Subcutaneous abdominal adipose tissue (tissue), 5 donors: ENCODE data around the gene FECH.
"Not testable (repeated sequence)": the region's sequence is repeated elsewhere in the genome, so short reads cannot be mapped to it uniquely, and the experiment has no call there.

ENCODE experiments used
- H3K27ac ChIP-seq: one replicate; pipeline ENCODE4 v1.7.0; 2013; ENCODE audit warnings: low read depth, mild to moderate bottlenecking, inconsistent platforms, low read length, moderate library complexity
- H3K27me3 ChIP-seq, 5 donors: one replicate each; pipeline ENCODE4 v1.7.0; 2013; ENCODE audit warnings: low read length in 5 of 5, inconsistent platforms in 1 of 5; ENCODE audit not compliant: control insufficient read depth in 5 of 5, insufficient read depth in 4 of 5
- H3K36me3 ChIP-seq, 5 donors: one replicate each; pipeline ENCODE4 v1.7.0; 2013; ENCODE audit warnings: low read length in 5 of 5; ENCODE audit not compliant: control insufficient read depth in 5 of 5, insufficient read depth in 5 of 5
- H3K4me1 ChIP-seq, 5 donors: one replicate each; pipeline ENCODE4 v1.7.0; 2013; ENCODE audit warnings: low read length in 5 of 5, mild to moderate bottlenecking in 3 of 5, moderate library complexity in 1 of 5; ENCODE audit not compliant: control insufficient read depth in 5 of 5, insufficient read depth in 5 of 5
- H3K4me3 ChIP-seq, 5 donors: one replicate each; pipeline ENCODE4 v1.7.0; 2013; ENCODE audit warnings: low read length in 5 of 5, low read depth in 1 of 5
- H3K9ac ChIP-seq, 5 donors: one replicate each; pipeline ENCODE4 v1.7.0; 2013; ENCODE audit warnings: low read length in 5 of 5, mild to moderate bottlenecking in 4 of 5, moderate library complexity in 3 of 5
- H3K9me3 ChIP-seq, 5 donors: one replicate each; pipeline ENCODE4 v1.7.0; 2013; ENCODE audit warnings: low read length in 5 of 5; ENCODE audit not compliant: control insufficient read depth in 5 of 5
- donor health status: healthy.
- donor health status: healthy.
- donor health status: healthy.
- donor health status: healthy.
- donor health status: healthy.

The FECH gene

DNA sequence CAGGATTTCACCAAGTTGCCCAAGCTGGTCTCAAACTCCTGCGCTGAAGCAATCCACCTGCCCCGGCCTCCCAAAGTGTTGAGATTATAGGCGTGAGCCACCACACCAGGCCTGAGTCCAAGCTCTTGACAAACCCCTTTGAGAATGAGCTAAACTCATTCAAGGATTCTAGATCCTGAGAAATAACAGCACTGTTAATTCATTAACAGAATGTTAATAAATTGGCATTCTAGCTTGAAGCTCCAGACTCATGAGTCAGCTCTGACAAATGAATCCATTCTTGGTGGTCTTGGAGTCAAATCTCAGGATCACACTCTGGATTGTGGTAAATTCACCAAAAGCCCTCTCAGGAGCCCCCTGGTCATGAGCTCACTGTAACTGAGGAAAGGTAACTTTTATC is 33.4 kb upstream of the FECH start:
- Histone ChIP-seq H3K27ac (no peak overlapping the region), H3K4me1 (peaks cover 0 to 19% (median 14%) of the 10 kb centered on the region in 5 donors), H3K4me3 (no peak overlapping the region), H3K9ac (peak overlapping the region in 2 of 5 donors; percentile 26 to 84), H3K36me3 (peaks cover 3 to 21% (median 11%) of the 10 kb centered on the region in 5 donors), H3K27me3 (no peaks in the 10 kb centered on the region), H3K9me3 (no peaks in the 10 kb centered on the region)

DNA sequence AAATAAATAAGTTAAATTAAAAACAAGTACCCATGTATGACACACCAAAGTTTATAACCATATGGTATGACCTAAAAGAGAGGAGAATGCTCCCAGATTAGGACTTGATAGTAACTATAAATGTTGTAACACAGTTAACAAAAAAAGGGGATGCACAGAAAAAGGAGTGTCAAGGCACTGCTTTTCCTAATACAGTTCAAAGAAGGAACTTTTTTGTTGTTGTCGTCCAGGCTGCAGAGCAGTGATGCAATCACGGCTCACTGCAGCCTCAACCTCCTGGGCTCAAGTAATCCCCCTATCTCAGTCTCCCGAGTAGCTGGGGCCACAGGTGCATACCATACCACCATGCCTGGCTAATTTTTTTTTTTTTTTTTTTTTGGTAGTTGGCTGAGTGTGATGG is 32.4 kb upstream of the FECH start:
- Histone ChIP-seq H3K9me3 (no peaks in the 10 kb centered on the region), H3K27ac (no peak overlapping the region), H3K9ac (no peak overlapping the region), H3K4me3 (no peak overlapping the region), H3K4me1 (peaks cover 0 to 19% (median 14%) of the 10 kb centered on the region in 5 donors), H3K27me3 (no peaks in the 10 kb centered on the region), H3K36me3 (peaks cover 8 to 29% (median 18%) of the 10 kb centered on the region in 5 donors)

DNA sequence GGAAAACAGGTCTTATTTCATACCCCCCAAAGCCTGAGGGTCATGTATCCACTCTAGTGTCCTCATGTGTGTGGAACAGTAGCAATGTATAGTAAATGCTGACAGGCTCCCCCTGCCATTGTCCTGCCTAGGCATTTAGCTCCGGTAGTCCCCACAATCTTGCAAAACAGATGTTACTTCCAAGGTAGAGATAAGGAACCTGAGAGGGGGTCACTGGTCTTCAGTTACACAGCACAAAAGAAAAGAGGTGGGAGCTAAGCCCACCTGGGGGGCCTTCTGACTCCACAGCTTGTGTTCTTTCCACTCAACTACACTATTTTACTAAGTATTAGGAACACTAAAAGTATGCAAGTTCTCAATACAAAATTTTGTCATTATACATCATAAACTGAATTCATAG is 17.4 kb upstream of the FECH start:
- no peak overlapping the region for H3K4me3 ChIP-seq
- no peak overlapping the region for H3K27ac ChIP-seq
- H3K4me1 ChIP-seq = no peaks in the 10 kb centered on the region
- H3K27me3 ChIP-seq = no peaks in the 10 kb centered on the region
- no peak overlapping the region for H3K9ac ChIP-seq
- H3K9me3 ChIP-seq = no peaks in the 10 kb centered on the region
- peaks cover 50 to 92% (median 83%) of the 10 kb centered on the region in 5 donors for H3K36me3 ChIP-seq

DNA sequence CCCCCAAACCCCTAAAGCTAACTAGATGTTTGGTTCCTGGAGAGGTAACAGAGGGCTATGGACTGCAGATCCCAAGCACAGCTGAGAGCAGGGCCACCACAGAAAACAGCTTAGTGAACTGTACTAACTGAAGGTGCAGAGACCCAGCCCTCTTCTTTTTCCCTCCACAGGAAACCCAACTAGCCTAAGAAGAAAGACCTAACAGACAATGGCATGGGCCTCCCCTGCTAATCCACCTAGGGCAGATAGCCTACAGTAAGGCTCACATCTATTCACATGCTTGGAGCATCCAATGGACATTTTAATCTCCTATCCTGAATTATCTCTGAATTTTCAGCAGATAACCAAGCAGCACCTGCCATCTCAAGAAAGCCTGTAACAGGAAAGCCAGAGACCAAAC is 8.8 kb upstream of the FECH start:
- peaks cover 0 to 4% (median 2%) of the 10 kb centered on the region in 5 donors for H3K9me3 ChIP-seq
- no peaks in the 10 kb centered on the region for H3K27me3 ChIP-seq
- no peak overlapping the region for H3K9ac ChIP-seq
- H3K4me3 ChIP-seq = no peak overlapping the region
- H3K27ac ChIP-seq = no peak overlapping the region
- H3K4me1 ChIP-seq = peaks cover 0 to 4% (median 0%) of the 10 kb centered on the region in 5 donors
- peaks cover under 1 to 23% (median 18%) of the 10 kb centered on the region in 5 donors for H3K36me3 ChIP-seq

DNA sequence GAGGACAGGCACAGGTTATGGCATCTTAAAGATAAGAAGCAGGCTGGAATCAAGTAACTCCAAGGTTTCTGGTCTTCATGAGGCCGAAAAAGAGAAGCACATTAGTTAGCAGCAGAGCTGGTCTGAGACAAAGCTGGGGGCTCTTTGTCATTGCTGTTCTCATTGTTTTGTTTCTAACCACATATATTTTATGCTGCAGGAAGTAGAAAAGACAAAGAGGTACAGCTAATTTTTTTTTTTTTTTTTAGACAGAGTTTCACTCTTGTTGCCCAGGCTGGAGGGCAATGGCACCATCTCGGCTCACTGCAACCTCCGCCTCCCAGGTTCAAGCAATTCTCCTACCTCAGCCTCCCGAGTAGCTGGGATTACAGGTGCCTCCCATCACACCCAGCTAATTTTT is 6.2 kb upstream of the FECH start:
- not testable (repeated sequence) for H3K4me3 ChIP-seq, H3K27me3 ChIP-seq, H3K9ac ChIP-seq, H3K27ac ChIP-seq, H3K4me1 ChIP-seq, H3K36me3 ChIP-seq, H3K9me3 ChIP-seq

DNA sequence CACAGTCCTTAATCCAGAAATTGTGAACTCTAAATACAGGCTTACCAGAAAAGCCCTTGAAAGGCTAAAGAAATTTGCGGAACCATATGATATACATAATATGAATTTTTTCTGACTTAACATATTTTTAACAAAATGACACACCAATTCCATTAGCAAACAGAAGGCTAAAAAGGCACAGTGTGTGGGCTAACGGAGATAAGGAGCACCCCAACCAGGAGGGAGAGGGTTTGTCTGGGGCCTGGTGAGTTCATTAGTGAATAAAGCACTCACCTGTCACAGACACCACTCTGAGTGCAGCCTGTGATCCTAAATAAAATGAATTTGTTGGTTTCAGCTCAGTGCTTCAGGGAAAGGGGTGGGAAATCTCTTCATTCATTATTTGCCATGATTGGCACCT is 2.7 kb upstream of the FECH start:
- H3K27ac ChIP-seq = no peak overlapping the region
- H3K4me1 ChIP-seq = peaks cover 5 to 19% (median 18%) of the 10 kb centered on the region in 5 donors
- no peak overlapping the region for H3K4me3 ChIP-seq
- no peaks in the 10 kb centered on the region for H3K27me3 ChIP-seq
- H3K36me3 ChIP-seq = peaks cover 0 to 4% (median 0%) of the 10 kb centered on the region in 5 donors
- H3K9me3 ChIP-seq = no peaks in the 10 kb centered on the region
- H3K9ac ChIP-seq = no peak overlapping the region

DNA sequence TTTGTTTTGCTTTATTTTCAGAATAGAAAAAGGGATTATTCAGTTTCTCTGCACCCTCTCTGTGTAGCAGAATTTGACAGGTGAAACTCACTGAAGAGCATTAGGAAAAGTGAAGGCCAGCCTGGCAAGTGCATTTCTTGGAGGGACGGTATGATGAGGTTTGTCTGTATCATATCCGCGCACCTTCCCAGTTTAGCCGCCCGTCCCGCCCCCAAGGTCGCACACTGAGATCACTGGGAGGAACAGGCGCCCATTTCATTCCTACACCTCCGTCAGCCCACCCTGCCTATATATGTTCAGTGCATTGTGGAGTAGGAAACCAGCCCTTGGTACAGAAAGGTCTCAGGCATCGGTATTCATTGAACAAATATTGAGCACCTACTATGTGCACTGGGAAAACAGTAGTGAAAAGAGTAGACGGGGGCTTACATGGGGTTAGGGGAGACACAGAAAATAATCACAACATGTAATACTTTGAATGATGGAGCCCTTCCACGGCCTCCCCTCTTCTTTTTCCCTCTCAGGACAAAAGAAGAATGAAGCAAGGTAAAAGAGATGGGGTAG is 678 bp upstream of the FECH start:
- peaks cover 5 to 19% (median 18%) of the 10 kb centered on the region in 5 donors for H3K4me1 ChIP-seq
- peak overlapping the region; percentile 75 to 96 (median 81) for H3K4me3 ChIP-seq
- peaks cover 0 to 5% (median 3%) of the 10 kb centered on the region in 5 donors for H3K36me3 ChIP-seq
- H3K27ac ChIP-seq = peak overlapping the region; percentile 46
- no peaks in the 10 kb centered on the region for H3K27me3 ChIP-seq
- peak overlapping the region in 2 of 5 donors; percentile 29 to 57 for H3K9ac ChIP-seq
- H3K9me3 ChIP-seq = no peaks in the 10 kb centered on the region

DNA sequence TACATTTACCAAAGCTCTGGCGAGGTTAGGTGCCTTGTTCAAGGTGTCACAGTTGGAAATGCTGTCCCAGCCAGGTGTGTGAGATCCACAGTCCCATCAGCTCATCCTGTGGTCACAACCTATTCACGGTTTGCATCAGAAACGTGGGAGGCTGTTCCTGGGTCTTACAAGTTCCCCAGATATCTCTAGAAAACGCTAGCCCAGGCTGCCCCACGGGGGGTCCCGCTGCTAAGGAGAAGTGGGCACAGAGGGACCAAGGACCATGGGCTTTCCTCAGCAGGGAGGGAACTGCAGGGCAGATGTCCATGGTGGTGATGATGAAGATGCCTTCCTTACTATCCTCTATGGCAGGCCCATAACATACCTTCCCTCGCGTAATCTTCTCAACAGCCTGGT is 649 bp downstream of the FECH start:
- Histone ChIP-seq H3K4me1 (peaks cover 3 to 26% (median 15%) of the 10 kb centered on the region in 5 donors), H3K4me3 (peak overlapping the region; percentile 78 to 96 (median 83)), H3K9ac (peak overlapping the region; percentile 79 to 91 (median 87)), H3K27ac (peak overlapping the region; percentile 46), H3K27me3 (no peaks in the 10 kb centered on the region), H3K9me3 (no peaks in the 10 kb centered on the region), H3K36me3 (peaks cover 0 to 10% (median 3%) of the 10 kb centered on the region in 5 donors)

DNA sequence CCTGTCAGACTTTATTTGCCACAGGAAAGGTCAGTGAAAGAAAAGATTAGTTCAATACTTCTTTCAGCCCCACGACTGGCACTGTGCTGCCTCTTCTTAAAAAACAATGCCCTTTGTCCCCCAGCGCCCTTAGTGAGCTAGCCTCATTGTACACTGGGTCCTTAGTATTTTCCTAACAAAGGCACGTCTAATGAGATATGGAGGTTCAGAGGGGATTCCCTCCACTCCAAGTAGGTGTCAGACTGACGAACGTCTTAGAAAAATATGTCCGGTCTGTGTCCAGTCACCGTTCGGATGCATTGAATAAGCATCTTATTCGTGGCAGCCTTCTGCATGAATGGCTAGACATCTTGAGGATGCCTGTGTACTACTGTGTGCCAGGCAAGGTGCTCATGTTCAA is 1.1 kb downstream of the FECH start:
- H3K27ac ChIP-seq = no peak overlapping the region
- H3K36me3 ChIP-seq = peaks cover 0 to 11% (median 5%) of the 10 kb centered on the region in 5 donors
- H3K9ac ChIP-seq = peak overlapping the region in 4 of 5 donors; percentile 79 to 91 (median 88)
- H3K4me1 ChIP-seq = peaks cover 3 to 29% (median 20%) of the 10 kb centered on the region in 5 donors
- H3K4me3 ChIP-seq = peak overlapping the region; percentile 78 to 96 (median 83)
- no peaks in the 10 kb centered on the region for H3K9me3 ChIP-seq
- H3K27me3 ChIP-seq = no peaks in the 10 kb centered on the region

DNA sequence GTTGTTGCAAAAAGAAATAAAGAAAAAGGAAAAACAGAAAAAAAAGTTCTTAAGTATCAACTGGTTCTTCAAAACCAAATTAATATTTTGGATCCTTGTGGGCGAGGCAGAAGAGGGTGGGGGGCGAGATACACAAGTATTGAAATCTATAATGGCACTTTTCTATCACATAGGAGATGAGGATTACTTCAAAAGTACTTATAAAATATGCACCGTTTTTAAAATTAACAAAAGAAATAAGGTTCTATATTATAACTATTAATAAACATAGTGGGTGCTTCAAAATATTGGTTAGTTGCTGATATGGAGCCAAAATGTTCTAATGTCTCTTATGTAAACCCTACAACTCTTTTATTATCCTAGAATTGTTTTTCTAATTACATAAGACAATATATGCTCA is 2.1 kb downstream of the FECH start:
- Histone ChIP-seq H3K27me3 (no peaks in the 10 kb centered on the region), H3K4me1 (peaks cover 3 to 29% (median 20%) of the 10 kb centered on the region in 5 donors), H3K9me3 (no peaks in the 10 kb centered on the region), H3K36me3 (peaks cover 4 to 19% (median 10%) of the 10 kb centered on the region in 5 donors), H3K27ac (no peak overlapping the region), H3K9ac (no peak overlapping the region), H3K4me3 (no peak overlapping the region)
